OCI-LY1 (cell line): ENCODE results near the gene ZBTB46.

Source experiments
- CTCF ChIP-seq: fragments of 200-600 bp; sonication (generic), shearing (Covaris generic); IDR thresholded peaks from 2 replicates; pipeline ENCODE4 v1.5.1; 2017; ENCODE audit warnings: mild to moderate bottlenecking, antibody characterized with exemption, low read length, moderate library complexity, mixed read lengths
- EZH2 ChIP-seq: fragments of 200-600 bp; sonication (generic), shearing (Covaris generic); IDR thresholded peaks from 2 replicates; pipeline ENCODE4 v1.8.0; 2017; ENCODE audit warnings: borderline replicate concordance, mixed run types, mild to moderate bottlenecking, antibody characterized with exemption, low read length, moderate library complexity, mixed read lengths

GRCh38 chr20:63854766-63855362 lies 23.8 kb upstream of the ZBTB46 start:
- no peak for TF ChIP-seq EZH2
- no peak for TF ChIP-seq CTCF
